Brain microvascular endothelial cell (primary cell): Measurements from ENCODE around the gene RHOD.

Experiments used
- DNase-seq: peaks from one replicate; pipeline ENCODE4 v3.0.0-alpha.2; 2020
- H3K27ac ChIP-seq: fragments of 250-450 bp; sonication (Bioruptor Pico); 2 replicates; pipeline ENCODE4 v1.5.1; 2020; ENCODE audit warnings: mild to moderate bottlenecking, moderate library complexity
- H3K27me3 ChIP-seq: fragments of 250-450 bp; sonication (Bioruptor Pico); replicated peaks from 2 replicates; pipeline ENCODE4 v1.5.1; 2020; ENCODE audit warnings: mild to moderate bottlenecking
- H3K36me3 ChIP-seq: fragments of 250-450 bp; sonication (Bioruptor Pico); replicated peaks from 2 replicates; pipeline ENCODE4 v1.5.1; 2020; ENCODE audit warnings: mild to moderate bottlenecking
- H3K4me3 ChIP-seq: 2 replicates; pipeline ENCODE4 v1.5.1; 2011; ENCODE audit warnings: low read depth, mild to moderate bottlenecking, control low read depth, low read length, moderate library complexity
- CTCF ChIP-seq: IDR thresholded peaks from 2 replicates; pipeline ENCODE4 v1.5.1; 2011; ENCODE audit warnings: low read depth, mild to moderate bottlenecking, moderate library complexity, low read length, control low read depth, inconsistent platforms; ENCODE audit errors: missing control alignments
- in situ Hi-C: cut with HindIII; loops from 2 replicates; pipeline ENCODE4 v1.10.0; 2017; ENCODE audit warnings: low sequenced_read_pairs, low pct_ligation_motif_present

The RHOD gene

GRCh38 chr11:67056267-67057204 is at the start of gene RHOD:
Gene RHOD, plus strand, starts transcription at chr11:67056847. Its CDS starts 56 bp downstream, at chr11:67056903.
- TF ChIP-seq CTCF, result no peak
- no peak for DNase-seq
- peak within 1 kb of the TSS; percentile 60 for H3K4me3 ChIP-seq
- H3K27me3 ChIP-seq, result no peaks in the 10 kb centered on the region
- no peaks in the 10 kb centered on the region for H3K36me3 ChIP-seq
- no peak within 1 kb of the TSS for H3K27ac ChIP-seq
- in situ Hi-C loops, result no loop called here

GRCh38 chr11:67007126-67007525 is 49.5 kb upstream of the RHOD start:
- Histone ChIP-seq H3K36me3 (no peaks in the 10 kb centered on the region), H3K4me3 (no peak overlapping the region), H3K27me3 (no peaks in the 10 kb centered on the region), H3K27ac (no peak overlapping the region)
- in situ Hi-C loops, result no loop called here
- TF ChIP-seq CTCF, result no peak
- no peak for DNase-seq

GRCh38 chr11:67010296-67010905 is 46.2 kb upstream of the RHOD start:
- H3K27me3 ChIP-seq, result no peaks in the 10 kb centered on the region
- no peak for DNase-seq
- H3K4me3 ChIP-seq, result no peak overlapping the region
- TF ChIP-seq CTCF, result no peak
- no peak overlapping the region for H3K27ac ChIP-seq
- in situ Hi-C loops, result no loop called here
- H3K36me3 ChIP-seq, result no peaks in the 10 kb centered on the region

- TF ChIP-seq CTCF, result no peak
- H3K27me3 ChIP-seq, result no peaks in the 10 kb centered on the region
- no peak for DNase-seq
- H3K36me3 ChIP-seq, result no peaks in the 10 kb centered on the region
- in situ Hi-C loops, result no loop called here
- no peak overlapping the region for H3K4me3 ChIP-seq
- H3K27ac ChIP-seq, result no peak overlapping the region
These were observed 43.1 kb upstream of the RHOD start for GRCh38 chr11:67013511-67014045.

GRCh38 chr11:67014343-67014742 is 42.3 kb upstream of the RHOD start:
- in situ Hi-C loops, result no loop called here
- TF ChIP-seq CTCF, result no peak
- no peak overlapping the region for H3K4me3 ChIP-seq
- no peaks in the 10 kb centered on the region for H3K36me3 ChIP-seq
- DNase-seq, result no peak
- no peaks in the 10 kb centered on the region for H3K27me3 ChIP-seq
- no peak overlapping the region for H3K27ac ChIP-seq
